ENCODE measurements around the gene ANKRD29.

Gene ANKRD29

DNA sequence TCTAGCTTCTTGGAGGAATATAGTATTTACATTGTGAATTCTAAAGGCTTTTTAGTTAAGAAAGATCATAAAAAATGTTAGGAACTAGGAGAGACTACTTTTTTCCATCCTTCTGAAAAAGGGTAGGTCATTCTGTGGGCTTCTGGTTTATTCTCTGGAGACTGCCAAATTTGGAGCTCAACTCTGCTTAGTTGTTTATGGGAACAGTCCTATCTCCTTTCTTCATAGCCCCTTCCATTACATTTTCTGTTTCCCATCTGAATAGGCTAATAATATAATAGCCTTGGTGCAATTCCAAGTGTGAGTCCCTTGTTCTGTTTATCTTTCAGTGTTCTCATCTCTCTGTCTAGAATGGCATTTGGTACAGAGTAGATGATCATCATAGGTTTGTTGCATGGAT, 42.1 kb upstream of the ANKRD29 start:
- TF ChIP-seq, protein P1, sequence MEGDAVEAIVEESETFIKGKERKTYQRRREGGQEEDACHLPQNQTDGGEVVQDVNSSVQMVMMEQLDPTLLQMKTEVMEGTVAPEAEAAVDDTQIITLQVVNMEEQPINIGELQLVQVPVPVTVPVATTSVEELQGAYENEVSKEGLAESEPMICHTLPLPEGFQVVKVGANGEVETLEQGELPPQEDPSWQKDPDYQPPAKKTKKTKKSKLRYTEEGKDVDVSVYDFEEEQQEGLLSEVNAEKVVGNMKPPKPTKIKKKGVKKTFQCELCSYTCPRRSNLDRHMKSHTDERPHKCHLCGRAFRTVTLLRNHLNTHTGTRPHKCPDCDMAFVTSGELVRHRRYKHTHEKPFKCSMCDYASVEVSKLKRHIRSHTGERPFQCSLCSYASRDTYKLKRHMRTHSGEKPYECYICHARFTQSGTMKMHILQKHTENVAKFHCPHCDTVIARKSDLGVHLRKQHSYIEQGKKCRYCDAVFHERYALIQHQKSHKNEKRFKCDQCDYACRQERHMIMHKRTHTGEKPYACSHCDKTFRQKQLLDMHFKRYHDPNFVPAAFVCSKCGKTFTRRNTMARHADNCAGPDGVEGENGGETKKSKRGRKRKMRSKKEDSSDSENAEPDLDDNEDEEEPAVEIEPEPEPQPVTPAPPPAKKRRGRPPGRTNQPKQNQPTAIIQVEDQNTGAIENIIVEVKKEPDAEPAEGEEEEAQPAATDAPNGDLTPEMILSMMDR (IDR thresholded peaks at IDR 0.05; ENCODE audit: low read depth, low read length): no peak
- in situ Hi-C loops (cut with HindIII; ENCODE audit: low sequenced_read_pairs): no loop called here
- no peak for DNase-seq (ENCODE audit: low read depth, low spot score)
- H3K4me3 ChIP-seq (ENCODE audit: low read depth, low read length): no peak overlapping the region

DNA sequence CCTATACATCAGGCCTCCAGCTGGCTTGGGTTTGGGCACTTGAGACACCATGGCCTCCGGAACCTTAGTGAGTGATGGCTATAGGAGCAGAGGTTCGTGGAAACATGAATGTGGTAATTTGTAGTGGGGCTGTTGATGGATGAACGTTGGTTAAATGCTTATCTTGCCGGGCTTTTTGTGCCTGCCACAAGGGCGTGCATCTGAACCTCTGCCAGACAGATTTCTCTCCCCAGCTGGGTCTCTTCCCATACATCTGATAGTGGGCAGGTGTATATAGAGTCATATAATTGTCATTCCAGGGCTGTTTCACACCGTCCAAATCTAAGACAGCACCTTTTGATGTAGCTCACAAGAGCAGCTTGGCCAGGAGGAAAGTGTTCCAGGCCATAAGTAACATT, 41.3 kb upstream of the ANKRD29 start:
- TF ChIP-seq, protein P1 (IDR thresholded peaks at IDR 0.05; ENCODE audit: low read depth, low read length): no peak
- H3K4me3 ChIP-seq (ENCODE audit: low read depth, low read length): no peak overlapping the region
- in situ Hi-C loops (cut with HindIII; ENCODE audit: low sequenced_read_pairs): no loop called here
- no peak for DNase-seq (ENCODE audit: low read depth, low spot score)

DNA sequence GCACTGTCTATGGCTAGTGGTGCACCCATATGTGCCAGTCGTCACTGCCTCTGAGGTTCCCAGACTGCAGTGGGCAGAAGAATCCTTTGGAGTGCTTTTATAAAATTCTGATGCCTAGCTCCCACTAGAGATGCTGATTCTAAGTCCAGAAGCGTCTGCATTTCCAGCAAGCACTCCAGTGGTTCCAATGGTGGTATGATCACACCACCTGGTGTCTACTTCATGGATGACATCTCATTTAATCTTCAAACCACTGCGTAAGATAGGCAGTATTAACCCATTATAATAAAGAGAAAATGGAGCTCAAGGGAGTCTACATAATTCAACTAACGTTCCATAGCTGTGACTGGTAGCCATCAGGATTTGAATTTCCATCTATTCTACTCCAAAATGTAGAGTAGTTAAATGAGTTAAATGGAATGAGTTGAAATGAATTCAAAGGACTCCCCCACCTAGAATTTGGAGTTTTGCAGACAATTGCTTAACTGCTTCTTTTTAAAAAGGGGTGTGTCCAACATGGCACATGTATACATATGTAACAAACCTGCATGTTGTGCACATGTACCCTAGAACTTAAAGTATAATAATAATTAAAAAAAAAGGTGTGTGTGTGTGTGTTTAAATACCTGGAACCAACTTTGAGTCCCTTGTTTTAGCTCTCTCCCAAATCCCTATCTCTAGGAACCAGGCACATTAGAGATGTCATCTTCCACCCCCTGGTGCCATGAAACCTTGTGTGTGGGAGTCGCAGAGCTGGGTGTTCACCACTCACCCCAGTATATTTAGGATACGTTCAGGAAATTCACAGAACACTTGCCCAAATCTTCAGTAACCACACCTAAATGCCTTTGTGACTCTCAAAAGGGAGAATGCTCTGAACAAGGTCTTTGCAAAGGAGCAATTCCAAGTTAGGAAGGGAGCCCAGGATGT, 40.6 kb upstream of the ANKRD29 start:
- DNase-seq (ENCODE audit: low read depth, low spot score): peak; percentile 73

DNA sequence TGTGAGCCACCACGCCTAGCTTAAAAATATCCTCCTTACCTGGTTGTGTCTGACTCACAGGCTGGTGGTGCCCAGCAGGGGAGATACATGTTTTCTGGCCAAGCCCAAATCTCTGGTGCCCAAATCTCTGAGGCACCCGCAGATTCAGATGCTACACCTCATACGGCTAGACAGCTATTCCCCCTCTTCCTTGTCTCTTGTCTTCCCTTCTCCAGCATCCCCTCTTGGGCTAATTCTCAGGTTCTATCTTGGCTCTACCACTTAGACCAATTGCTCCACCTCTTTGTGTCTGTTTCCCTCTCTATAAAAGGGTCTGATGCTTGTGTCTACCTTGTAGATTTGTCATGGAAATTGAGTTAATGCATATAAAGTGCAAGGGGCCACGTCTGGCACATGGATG, 39.9 kb upstream of the ANKRD29 start:
- no peak for DNase-seq (ENCODE audit: low read depth, low spot score)
- TF ChIP-seq, protein P1 (IDR thresholded peaks at IDR 0.05; ENCODE audit: low read depth, low read length): no peak
- in situ Hi-C loops (cut with HindIII; ENCODE audit: low sequenced_read_pairs): no loop called here
- H3K4me3 ChIP-seq (ENCODE audit: low read depth, low read length): no peak overlapping the region

More for the DNA sequence above, 40.6 kb upstream of the ANKRD29 start:
- in situ Hi-C loops (cut with HindIII; ENCODE audit: low sequenced_read_pairs): no loop called here
- no peak overlapping the region for H3K4me3 ChIP-seq (ENCODE audit: low read depth, low read length)
- TF ChIP-seq, protein P1 (IDR thresholded peaks at IDR 0.05; ENCODE audit: low read depth, low read length): peak; percentile 51

DNA sequence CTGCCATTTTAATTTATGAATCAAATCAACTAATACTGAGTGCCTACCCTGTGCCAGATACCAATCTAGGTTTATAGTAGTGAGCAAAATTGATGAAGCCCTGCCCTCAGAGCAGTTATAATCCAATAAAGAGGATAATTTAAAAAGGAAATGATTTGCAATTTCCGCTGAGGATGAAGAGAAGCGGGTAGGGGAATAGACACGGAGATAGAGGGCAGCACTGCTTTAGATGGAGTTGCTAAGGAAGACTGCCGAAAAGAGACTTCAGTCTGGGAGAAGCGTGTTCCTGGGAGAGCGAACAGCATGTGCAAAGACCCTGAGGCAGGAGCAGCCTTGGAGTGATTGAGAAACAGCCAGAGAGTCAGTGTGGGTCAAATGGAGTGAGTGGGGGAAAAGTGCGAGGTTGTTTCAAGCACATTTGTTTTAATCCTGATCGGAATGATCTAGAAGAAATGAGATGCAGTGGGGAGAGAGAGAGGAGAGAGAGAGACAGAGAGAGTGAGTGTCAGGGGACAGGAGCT, 38.9 kb upstream of the ANKRD29 start:
- no peak overlapping the region for H3K4me3 ChIP-seq (ENCODE audit: low read depth, low read length)
- TF ChIP-seq, protein P1 (IDR thresholded peaks at IDR 0.05; ENCODE audit: low read depth, low read length): no peak
- no peak for DNase-seq (ENCODE audit: low read depth, low spot score)
- in situ Hi-C loops (cut with HindIII; ENCODE audit: low sequenced_read_pairs): no loop called here

DNA sequence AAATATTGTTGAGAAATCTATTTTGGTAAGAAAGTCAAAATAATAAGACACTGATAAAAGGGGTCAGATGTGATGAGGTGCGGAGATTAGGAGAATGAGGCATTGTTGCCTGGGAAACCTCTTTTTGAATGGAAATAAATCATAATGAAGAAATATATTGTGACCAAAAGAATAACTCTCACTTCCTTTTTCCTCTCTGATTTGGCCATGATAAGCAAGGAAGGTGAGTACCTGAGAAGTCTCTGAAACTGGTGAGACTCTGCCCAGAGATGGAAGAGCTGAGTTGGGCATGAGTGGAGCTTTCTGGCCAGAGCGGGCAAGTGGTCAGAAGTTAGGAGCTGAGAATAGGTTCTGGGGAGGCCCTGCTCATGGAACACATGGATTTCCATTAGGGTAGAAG, 38.3 kb upstream of the ANKRD29 start:
- TF ChIP-seq, protein P1 (IDR thresholded peaks at IDR 0.05; ENCODE audit: low read depth, low read length): no peak
- DNase-seq (ENCODE audit: low read depth, low spot score): no peak
- H3K4me3 ChIP-seq (ENCODE audit: low read depth, low read length): no peak overlapping the region
- in situ Hi-C loops (cut with HindIII; ENCODE audit: low sequenced_read_pairs): no loop called here
